Adrenal gland (tissue), 12 donors: ENCODE measurements around the gene ZNF77. TPM values are rescaled to one million over a fixed set of nuclear protein-coding genes. Genes with fewer than 3 reads are reported as not detected.
A peak's percentile ranks its signal among the peaks of the same experiment; 100 is the strongest.
"Not testable (repeated sequence)": the region's sequence is repeated elsewhere in the genome, so short reads cannot be mapped to it uniquely, and the experiment has no call there.

Experiments
- DNase-seq, 7 donors: peaks; one replicate each; pipeline ENCODE4 v3.0.0-alpha.2; 2019 to 2020
- H3K27ac ChIP-seq, 5 donors: fragments of 200-600 bp; sonication (generic) in 4 of 5; 1 replicate in 3 of 5; 2 replicates in 2 of 5; pipeline versions ENCODE4 v1.5.1 to v1.8.0; 2016 to 2020; ENCODE audit warnings: mild to moderate bottlenecking in 1 of 5
- H3K27me3 ChIP-seq: fragments of 200-600 bp; 2 replicates; pipeline ENCODE4 v1.8.0; 2021
- H3K36me3 ChIP-seq, 2 donors: fragments of 200-600 bp; replicated peaks in 1 of 2; 1 replicate in 1 of 2; 2 replicates in 1 of 2; pipeline versions ENCODE4 v1.5.1 to v1.8.0; 2018 to 2022
- H3K4me1 ChIP-seq, 2 donors: fragments of 200-600 bp; replicated peaks in 1 of 2; 1 replicate in 1 of 2; 2 replicates in 1 of 2; pipeline versions ENCODE4 v1.5.1 to v1.8.0; 2018 to 2021
- H3K4me3 ChIP-seq, 4 donors: fragments of 200-600 bp; sonication (generic) in 3 of 4; one replicate each; pipeline ENCODE4 v1.5.1; 2016 to 2018
- H3K9me3 ChIP-seq, 3 donors: fragments of 200-600 bp; sonication (generic) in 1 of 3; replicated peaks in 1 of 3; 1 replicate in 2 of 3; 2 replicates in 1 of 3; pipeline versions ENCODE4 v1.5.1 to v1.8.0; 2016 to 2021
- POLR2A ChIP-seq, 2 donors: fragments of 450-650 bp; IDR thresholded peaks; one replicate each; pipeline ENCODE4 v1.6.1; 2017; ENCODE audit warnings: antibody characterized with exemption in 2 of 2, mild to moderate bottlenecking in 2 of 2, moderate library complexity in 1 of 2
- WGBS, 4 donors: extraction: QIAGEN DNeasy Blood & Tissue Kit in 2 of 4; methylation state at CpG; one replicate each; pipeline versions ENCODE4 v1.1.5 to v1.1.7; 2013 to 2017; 5-methylcytosine and 5-hydroxymethylcytosine counted together
- intact Hi-C, 2 donors: fragments of 100-400 bp; cut with DNase I; formaldehyde crosslinking; loops; one replicate each; pipeline versions ENCODE4 v1.14.1 to v1.15.0; 2022 to 2023
- polyA plus RNA-seq, 3 donors: library from polyadenylated mRNA; stranded (reverse); fragments of 200-250 nt in 2 of 3; fragments of 350-450 nt in 1 of 3; fragmentation: Illumina TruSeq in 1 of 3; extraction: RNeasy Lipid Tissue Mini Kit (QIAGEN cat#74804) in 1 of 3; gene quantifications; one replicate each; pipeline ENCODE4 v1.2.3, GENCODE V29; 2013 to 2014
- total RNA-seq, 9 donors: library from RNA; depleted of rRNA in 4 of 9; stranded (reverse); fragments of >200 nt in 4 of 9; fragments of 120-200 nt in 1 of 9; fragmentation: NEBNext Ultra II Directional in 1 of 9; extraction: Animal tissue kit (Norgen Biotek cat#: 25700) in 1 of 9; gene quantifications; one replicate each; pipeline versions ENCODE4 v1.1.0 to v1.2.4, GENCODE V29; 2013 to 2023
- TF ChIP-seq, protein P1 (sequence below), 6 experiments: fragments of 450-650 bp in 4 of 6; fragments of 200-600 bp in 2 of 6; sonication (generic) in 1 of 6; IDR thresholded peaks; 1 replicate in 5 of 6; 2 replicates in 1 of 6; pipeline versions ENCODE4 v1.5.1 to v1.8.0; 2016 to 2021; ENCODE audit warnings: antibody characterized with exemption in 6 of 6, mild to moderate bottlenecking in 2 of 6, moderate library complexity in 1 of 6
- donor health status: healthy with polysubstance abuse.
- donor health status: Bipolar disorder and iron deficiency.
- donor health status: DM: yes; HTN: yes; CAD: no.
- donor health status: DM: no; HTN: no; CAD: no.
- donor health status: DM: no; HTN: no; CAD: no.
- donor health status: DM: yes; HTN: yes; CAD: no.

Gene ZNF77
- total and polyA plus RNA-seq, 12 donors: 1.1 to 10.6 (median 3.6) TPM

DNA sequence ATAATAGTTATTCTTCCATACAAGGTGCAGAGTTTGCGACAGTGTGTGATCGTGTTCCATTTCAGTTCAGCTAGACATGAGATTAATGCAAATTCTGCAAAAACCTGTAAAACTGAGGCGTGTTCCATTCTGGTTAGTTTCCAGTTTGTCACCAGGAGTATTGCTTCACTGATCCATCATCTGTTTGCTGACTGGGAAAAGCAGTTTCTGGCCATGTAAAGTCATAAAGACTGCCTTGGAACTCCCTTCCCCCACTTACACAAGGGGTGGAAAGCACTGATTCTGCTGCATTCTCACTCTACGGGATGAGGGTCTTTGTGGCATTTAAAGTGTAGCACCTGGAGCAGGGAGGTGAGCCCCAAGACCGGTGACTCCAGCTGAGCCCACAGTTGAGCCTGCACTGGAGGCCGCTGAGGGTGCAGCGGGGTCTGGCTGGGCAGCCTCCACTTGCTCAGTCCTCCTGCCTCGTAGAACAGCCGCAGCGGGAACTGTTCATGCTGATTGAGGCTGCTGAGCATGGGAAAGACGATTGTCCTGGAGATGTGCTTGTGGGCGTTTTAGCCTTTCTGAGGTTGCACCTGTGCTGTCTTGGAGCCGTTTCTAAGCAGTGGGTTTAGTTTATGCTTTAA is 42.1 kb downstream of the ZNF77 start:
- Histone ChIP-seq H3K27ac (no peak overlapping the region), H3K4me3 (no peak overlapping the region), H3K36me3 (no peaks in the 10 kb centered on the region), H3K9me3 (no peaks in the 10 kb centered on the region), H3K4me1 (peaks cover 0 to 10% of the 10 kb centered on the region in 2 donors), H3K27me3 (no peaks in the 10 kb centered on the region)
- TF ChIP-seq POLR2A (IDR thresholded peaks at IDR 0.05): no peak
- TF ChIP-seq, protein P1, sequence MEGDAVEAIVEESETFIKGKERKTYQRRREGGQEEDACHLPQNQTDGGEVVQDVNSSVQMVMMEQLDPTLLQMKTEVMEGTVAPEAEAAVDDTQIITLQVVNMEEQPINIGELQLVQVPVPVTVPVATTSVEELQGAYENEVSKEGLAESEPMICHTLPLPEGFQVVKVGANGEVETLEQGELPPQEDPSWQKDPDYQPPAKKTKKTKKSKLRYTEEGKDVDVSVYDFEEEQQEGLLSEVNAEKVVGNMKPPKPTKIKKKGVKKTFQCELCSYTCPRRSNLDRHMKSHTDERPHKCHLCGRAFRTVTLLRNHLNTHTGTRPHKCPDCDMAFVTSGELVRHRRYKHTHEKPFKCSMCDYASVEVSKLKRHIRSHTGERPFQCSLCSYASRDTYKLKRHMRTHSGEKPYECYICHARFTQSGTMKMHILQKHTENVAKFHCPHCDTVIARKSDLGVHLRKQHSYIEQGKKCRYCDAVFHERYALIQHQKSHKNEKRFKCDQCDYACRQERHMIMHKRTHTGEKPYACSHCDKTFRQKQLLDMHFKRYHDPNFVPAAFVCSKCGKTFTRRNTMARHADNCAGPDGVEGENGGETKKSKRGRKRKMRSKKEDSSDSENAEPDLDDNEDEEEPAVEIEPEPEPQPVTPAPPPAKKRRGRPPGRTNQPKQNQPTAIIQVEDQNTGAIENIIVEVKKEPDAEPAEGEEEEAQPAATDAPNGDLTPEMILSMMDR (IDR thresholded peaks at IDR 0.05): no peak
- intact Hi-C loops: no loop called here
- 89 to 92% (median 91%) methylated on average over 5 to 13 of the region's 13 CpGs for WGBS, 4 donors
- no peak for DNase-seq

DNA sequence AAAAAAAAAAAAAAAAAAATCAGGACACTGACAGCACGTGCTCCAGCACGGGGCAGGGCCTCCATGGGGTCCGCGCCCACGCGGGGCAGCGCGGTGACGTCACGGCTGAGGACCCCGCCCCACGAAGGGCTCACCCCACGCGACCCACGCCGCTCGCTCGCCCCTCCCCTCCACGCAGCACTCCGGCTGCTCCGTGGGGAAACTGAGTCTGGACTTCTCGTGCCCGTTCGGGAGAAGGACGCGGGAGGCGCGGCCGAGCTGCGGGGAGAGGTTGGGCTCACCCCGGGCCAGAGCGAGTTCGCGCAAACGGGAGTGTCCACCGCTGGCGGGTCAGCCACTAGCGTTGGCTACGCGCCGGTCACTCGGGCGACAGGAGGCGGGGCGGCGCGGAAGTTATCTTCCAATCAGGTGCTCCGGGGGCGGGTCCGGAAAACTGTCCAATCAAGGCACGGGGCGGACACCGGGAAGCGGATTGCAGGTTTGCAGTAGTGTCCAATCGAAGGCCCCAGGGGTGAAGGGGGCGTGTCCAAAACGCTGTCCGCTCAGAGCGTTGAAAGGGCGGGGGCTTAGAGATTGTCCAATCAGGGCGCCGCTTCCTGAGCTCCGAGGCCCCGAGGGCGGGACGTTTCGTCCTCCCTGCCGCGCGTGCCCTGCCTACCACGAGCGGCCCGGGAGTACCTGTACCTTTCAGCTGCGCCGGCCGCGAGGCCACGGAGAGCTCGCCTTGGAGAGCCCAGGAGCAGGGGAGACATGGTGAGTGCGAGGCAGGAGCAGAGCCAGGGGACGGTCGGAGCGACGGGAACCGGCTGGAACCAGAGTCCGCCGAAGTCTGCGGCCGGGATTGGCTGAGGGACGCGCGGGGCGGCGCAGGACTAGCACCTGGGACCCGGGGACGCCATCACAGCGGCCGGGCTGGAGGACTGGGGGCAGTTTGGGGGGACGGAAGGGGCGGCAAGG is 44.2 kb downstream of the ZNF77 start, which contains the start of gene ZNF57:
Gene ZNF57 (plus strand): TSS at position 633 of the 957 bp plus-strand sequence. CDS start 118 bp downstream, at position 751.
- Histone ChIP-seq H3K27me3 (no peaks in the 10 kb centered on the region), H3K9me3 (peaks cover 0 to 6% (median 0%) of the 10 kb centered on the region in 3 donors), H3K4me1 (peaks cover 0 to 10% of the 10 kb centered on the region in 2 donors), H3K36me3 (no peaks in the 10 kb centered on the region), H3K4me3 (peak within 1 kb of the TSS; percentile 58 to 75 (median 72)), H3K27ac (peak within 1 kb of the TSS; percentile 69 to 98 (median 86))
- WGBS, 4 donors: 0 to 1% (median 0%) methylated on average over 6 to 100 of the region's 100 CpGs
- intact Hi-C loops: no loop called here
- DNase-seq: peak; percentile 99 to 100 (median 100)
- TF ChIP-seq, protein P1 (IDR thresholded peaks at IDR 0.05): no peak
- TF ChIP-seq POLR2A (IDR thresholded peaks at IDR 0.05): peak in 1 of 2 donors; percentile 78

DNA sequence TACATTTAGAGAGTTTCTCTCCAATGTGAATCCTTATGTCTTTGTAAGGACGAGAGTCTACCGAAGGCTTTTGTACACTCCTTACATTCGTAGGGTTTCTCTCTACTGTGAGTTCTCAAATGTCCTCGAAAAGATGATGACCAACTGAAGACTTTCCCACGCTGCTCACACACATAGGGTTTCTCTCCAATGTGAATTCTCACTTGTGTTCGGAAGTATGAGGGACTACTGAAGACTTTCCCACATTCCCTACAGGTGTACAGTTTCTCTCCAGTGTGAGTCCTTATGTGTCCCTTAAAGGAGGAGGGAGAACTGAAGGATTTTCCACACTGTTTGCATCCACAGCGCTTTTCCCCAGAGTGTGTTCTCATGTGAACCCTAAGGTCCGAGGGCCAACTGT is 48.1 kb downstream of the ZNF77 start:
- H3K4me3 ChIP-seq: no peak overlapping the region
- peaks cover 0 to 6% of the 10 kb centered on the region in 2 donors for H3K4me1 ChIP-seq
- WGBS, 4 donors: 67 to 78% (median 71%) methylated on average over 8 of the region's 8 CpGs
- H3K27me3 ChIP-seq: no peaks in the 10 kb centered on the region
- H3K27ac ChIP-seq: no peak overlapping the region
- peaks cover 0 to 6% (median 0%) of the 10 kb centered on the region in 3 donors for H3K9me3 ChIP-seq
- no peak for DNase-seq
- H3K36me3 ChIP-seq: no peaks in the 10 kb centered on the region
- no peak for TF ChIP-seq POLR2A (IDR thresholded peaks at IDR 0.05)
- TF ChIP-seq, protein P1 (IDR thresholded peaks at IDR 0.05): no peak
- intact Hi-C loops: no loop called here

DNA sequence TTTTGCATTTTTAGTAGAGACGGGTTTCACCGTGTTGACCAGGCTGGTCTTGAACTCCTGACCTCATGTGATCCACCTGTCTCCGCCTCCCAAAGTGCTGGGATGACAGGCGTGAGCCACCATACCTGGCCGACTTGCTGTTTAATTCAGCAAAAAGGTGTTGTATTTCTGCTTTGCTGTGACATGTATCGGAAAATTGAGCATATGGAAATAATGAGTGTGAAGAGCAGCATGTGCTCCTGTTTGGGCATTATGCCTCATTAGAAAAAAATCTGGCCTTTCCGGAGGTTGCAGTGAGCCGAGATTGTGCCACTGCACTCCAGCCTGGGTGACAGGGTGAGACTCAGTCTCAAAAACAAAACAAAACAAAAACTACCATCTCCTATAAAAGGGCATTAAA is 54.2 kb downstream of the ZNF77 start:
- 74 to 85% (median 81%) methylated on average over 8 of the region's 8 CpGs for WGBS, 4 donors
- H3K27ac ChIP-seq, H3K27me3 ChIP-seq, H3K4me1 ChIP-seq, H3K9me3 ChIP-seq, H3K4me3 ChIP-seq, H3K36me3 ChIP-seq, intact Hi-C loops, DNase-seq: not testable (repeated sequence)
